Activated T-cell treated with anti-CD3 and anti-CD28 coated beads for 4 hours (primary cell): ENCODE data around the gene CCDC50.

Experiments used
- DNase-seq: peaks from one replicate; pipeline ENCODE4 v3.0.0-alpha.2; 2020

The CCDC50 gene

DNA sequence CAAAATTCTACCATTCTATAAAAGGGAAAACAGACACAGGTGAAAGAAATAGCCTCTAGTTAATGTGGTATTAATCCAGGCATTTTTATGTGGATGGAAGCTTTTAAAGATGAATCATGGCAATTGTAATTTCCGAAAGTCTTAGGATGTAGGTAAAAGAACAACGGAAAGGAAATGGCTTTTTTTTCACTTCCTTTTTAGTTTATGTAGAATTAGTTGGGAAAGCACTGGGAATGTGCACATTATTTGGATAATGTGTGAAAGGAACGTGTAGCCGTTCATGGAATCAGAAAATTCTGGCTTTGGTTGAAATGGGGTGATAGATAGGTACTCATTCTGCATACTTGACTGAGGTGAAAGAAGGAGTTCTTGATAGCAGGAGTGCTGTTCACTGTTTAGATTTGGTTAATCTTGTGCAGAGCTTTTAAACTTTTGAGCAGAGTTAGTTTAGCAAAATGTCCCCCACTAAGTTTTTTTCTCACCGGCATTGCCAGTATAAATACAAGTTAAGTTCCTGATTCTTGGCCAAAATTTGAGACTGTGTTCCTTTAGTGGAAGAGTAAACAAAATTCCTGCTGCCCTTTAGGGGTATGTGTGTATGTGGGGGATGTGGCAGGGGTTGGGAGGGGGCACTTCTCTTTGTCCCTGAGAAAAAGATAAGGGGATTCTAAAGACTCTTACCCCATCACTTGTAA, 21.3 kb downstream of the CCDC50 start:
- DNase-seq = no peak

DNA sequence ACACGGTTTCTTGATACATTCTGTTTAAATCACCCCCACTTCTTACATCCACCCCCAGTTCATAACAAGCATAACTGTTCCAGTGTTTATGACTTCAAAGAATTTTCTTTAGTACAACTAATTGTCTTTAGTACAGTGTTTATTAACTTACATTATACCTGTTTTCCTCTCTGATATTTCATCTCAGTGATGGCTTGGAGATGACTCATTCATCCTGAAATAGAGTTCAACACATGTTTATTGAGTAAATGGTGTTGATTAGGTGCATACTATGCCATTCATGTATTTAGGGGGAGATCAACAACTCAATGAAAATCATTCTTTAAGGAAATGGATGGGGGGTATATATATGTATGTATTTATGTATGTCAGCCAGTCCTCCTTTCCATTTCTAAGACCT, 22.8 kb downstream of the CCDC50 start:
- DNase-seq = no peak

DNA sequence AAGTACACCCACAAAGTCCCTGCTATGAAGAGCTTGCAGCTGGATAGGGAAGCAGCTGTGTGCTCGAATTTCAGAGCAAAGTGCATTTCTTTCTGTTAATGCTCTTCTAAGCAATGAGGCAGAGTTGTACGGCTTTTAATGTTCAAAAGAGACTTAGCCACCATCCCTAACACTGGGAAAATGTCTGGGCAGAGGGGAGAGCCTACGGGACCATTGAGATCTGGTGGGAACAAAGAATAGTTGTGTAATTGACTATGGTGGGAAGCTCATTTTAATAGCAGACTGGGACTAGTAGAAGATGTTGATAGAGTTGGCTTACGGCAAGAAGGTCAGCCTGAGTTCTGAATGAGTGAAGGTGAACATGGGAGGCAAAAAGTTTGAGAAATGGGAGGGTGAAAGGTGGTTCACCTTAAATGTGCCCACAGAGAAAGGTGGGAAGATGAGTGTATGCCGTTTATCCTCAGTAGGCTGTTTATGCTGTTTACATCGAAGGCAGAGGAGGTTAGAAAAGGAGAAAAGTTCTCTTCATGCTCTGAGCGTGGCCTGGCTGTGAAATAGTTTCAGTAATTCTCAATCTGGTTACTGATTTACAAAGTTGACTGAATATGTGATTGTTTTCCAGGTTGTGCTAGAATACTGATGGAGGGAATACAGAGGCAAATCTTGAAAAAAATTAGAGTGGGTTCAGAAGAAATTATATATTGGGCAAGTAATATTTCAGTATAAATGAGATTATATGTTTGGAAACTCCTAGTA, 24.0 kb downstream of the CCDC50 start:
- DNase-seq = no peak

DNA sequence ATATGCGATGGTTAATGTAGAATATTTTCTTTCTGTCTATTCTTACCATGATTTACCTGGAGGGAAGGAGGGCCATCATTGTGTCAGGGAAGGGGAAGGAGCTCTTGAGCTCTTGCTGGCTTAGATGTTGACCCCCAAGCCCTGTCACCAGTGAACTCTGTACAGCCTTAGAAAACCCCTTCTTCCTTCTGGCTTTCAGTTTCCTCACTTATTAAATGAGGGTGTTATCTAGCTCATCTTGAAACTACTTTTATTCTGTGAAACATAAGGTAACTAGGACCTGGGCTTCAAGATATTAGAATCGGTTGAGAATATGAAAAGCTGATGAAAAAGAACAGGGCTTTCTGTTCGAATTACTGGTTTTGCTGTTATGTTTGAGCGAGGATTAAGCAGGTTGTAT, 26.2 kb downstream of the CCDC50 start:
- no peak for DNase-seq

DNA sequence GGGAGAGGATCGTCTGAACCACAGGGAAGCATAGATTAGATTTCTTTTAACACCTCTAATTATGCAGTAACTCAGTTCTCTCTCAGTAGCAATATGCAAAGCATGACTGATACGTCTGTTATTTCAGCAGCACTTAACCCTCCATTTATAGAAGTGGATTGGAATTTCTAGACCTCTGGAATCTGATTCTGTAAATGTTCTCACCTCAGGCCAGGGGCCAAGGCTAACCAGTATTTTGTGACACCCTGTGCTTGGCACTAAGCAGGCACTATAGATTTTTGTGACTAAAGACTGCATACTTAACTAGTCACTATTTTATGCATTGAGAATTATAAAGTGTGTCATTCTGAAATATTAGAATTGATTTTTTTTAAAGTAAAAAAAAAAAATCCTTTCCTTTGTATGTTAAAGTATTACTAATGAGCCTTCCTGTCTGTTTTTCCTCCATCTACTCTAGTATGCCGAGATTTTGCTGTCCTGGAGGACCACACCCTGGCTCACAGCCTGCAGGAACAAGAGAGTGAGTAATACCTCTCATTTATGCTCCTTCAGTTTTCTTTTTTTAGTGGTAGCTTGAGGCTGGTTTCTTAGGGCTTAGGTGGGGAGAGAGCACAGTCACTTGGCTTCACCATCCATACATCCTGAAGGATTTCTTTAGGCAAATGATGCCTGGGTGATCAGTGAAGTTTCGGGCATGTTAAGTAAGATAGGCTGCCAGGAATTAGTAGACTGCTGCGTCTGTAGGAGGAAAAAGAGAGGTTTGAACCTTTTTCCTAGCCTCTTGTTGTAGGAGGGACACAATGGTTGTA, 27.6 kb downstream of the CCDC50 start:
- DNase-seq = no peak

DNA sequence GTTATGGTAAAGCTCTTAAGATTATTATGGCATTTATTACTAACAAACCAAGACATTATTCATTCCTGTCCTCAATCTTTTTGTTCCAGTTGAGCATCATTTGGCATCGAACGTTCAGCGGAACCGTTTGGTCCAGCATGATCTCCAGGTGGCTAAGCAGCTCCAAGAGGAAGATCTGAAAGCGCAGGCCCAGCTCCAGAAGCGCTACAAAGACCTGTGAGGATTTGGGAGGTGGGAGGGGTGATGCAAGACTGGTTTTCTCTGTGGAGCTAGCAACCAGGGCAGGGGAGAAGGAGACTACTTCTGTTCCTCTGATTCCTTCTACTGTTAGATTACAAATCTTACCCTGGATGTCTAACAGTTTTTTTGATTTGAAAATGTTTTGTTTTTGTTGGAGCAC, 28.7 kb downstream of the CCDC50 start:
- DNase-seq = no peak

DNA sequence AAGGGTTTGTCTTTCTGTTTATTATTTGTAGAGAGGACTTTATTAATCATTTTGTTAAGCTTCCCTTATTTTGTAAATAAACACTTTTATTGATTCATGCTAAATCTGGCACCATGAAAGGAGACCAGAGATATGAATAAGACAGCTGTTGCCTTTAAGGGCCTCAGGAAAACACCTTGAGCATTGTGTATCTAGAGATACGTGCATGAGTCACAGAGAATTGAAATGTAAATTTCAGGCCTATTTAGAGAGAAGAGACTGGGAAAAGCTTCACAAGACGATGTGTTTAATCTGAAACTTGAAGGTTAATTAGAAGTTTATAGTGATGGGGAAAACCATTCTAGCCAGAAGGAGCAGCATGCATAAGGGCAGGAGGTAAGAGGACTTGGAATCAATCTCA, 29.7 kb downstream of the CCDC50 start:
- no peak for DNase-seq

DNA sequence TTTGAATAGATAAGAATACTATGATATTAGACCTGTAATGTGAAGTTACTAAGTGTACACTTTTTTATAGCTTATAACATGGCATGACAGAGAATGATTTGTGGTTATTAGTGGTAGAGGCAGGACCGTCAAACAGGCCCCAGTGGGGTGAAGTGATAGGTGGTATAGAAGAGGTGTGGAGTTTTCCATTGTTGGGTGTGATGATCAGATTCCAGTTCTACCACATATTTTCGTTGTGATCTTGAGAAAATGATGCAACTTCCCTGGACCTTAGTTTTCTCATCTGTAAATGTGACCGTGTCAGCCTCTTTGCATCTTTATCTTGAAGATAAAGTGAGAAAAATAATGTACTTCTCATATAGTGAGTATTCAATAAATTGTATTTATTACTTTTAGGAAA, 31.4 kb downstream of the CCDC50 start:
- no peak for DNase-seq

DNA sequence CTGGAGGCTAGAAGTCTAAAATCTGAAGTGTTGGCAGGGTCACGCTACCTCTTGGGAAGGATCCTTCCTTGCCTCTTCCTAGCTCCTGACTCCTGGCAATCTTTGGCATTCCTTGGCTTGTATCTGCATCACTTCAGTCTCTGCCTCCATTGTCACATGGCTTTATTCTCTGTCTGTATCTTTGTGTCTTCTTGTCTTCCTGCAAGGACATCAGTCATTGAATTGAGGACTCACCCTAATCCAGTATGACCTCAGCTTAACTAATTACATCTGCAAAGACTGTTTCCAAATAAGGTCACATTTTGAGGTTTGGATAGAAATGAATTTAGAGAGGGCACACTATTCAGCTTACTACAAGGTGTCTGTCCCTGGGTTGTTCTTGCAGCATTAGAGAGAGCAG, 32.3 kb downstream of the CCDC50 start:
- no peak for DNase-seq

DNA sequence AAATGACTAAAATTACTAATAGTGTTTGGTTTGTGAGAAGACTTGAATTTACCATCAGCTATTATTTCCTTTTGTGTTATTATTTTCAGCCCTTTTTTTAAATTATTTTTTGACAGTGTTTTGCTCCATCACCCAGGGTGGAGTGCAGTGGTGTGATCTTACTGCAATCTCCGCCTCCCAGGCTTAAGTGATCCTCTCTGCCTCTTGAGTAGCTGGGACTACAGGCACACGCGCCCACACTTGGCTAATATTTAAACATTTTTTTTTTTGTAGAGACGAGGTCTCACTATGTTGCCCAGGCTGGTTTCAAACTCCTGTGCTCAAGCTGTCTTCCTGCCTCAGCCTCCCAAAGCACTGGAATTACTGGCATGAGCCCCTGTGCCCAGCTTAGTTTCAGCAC, 32.8 kb downstream of the CCDC50 start:
- DNase-seq = no peak

DNA sequence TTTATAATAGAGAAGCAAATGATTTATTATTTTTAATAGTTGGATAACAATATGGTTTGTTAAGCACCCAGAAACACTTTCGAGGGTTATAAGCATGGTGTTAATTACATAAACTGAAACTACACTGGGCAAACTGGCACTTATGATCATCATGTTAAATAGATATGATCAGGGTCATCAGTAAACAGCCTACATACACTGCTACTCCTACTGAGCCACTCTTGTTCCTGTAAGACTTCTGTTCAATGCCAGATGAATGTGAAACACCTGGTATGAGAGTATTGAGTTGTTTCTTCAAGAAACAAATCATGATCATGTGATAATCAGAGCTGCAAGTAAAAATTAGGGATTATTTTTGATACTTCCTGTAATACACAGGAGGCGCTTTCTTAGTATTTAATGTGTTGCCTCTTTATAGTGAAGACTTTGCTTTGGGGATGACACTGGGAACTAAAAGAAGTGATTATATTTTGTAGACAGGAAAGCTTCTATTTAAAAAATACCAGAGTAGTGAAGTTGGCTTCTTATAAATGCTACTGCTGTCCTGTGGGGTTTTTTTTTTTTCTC, 33.4 kb downstream of the CCDC50 start:
- no peak for DNase-seq

DNA sequence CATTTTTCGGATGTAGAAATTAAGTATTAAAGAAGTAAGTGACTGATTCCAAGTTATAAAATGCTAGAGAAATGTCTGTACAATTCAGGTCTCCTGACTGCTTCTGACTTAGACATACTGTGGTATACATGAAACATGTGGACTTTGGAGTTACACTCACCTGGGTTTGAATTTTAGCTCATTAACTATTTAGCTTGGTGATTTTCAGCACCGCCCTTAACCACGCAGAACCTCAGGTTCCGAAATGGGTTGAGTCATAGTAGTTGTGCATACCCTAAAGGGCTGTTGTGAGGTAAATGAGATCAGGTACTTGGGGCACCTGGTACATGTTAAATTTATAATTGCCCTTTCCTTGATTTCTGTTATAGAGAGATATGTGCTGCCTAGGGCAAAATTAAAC, 34.0 kb downstream of the CCDC50 start:
- no peak for DNase-seq

DNA sequence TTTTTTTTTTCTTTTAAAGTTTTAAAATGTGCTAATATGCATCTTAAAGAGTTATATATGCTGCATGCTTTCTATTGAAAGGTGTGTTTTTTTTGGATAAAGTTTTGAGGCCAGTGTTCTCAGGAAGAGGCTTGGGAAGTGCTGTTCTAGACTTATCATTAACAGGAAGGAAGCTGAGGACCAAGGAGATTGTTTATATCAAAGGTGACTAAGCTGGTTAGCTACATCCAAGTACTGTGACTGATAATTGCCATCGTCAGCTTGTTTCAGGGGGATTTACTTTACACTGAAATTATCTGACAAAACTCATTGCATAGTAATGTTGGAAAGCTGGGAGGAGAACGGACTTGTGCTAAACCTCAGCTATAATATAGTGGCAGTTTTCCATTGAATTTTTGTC, 37.5 kb downstream of the CCDC50 start:
- DNase-seq = no peak

DNA sequence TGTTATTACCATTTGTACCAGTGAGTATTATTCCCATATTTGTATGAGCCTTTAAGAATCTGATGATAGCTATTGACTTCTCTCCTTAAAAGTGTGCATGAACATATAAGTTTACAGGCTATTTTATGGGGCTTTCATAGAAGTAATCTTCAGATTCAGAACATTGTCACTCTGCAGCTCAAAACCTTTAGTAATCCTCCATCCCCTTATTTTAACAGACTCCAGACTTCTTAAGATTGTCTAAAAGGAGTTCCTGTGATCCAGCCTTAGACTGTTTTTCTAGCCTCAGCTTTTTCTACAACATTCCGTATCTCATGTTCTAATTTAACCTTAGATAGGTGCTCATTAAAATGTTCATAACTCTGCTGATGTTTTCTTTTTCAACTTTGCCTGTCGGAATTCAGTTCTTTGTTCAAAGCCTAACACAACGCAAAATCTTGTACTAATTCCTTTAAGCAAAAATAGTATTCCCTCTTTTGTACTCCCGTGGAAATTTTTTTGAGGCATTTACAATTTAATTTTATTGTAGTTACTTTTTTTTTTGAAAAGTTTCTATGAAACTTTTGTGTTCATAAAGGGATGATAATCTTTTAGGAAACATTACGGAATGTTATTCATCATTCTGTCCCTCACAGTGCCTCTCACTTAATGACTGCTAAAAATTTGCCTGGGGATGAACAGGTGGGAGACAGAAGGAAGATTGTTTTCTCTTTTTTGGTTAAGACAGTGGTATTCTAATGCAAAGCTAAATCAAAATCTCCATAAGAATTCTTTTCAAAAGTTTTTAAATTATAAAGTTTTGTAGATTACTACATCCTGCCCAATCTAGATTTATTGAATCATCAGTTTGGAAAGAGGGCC, 39.8 kb downstream of the CCDC50 start:
- no peak for DNase-seq

DNA sequence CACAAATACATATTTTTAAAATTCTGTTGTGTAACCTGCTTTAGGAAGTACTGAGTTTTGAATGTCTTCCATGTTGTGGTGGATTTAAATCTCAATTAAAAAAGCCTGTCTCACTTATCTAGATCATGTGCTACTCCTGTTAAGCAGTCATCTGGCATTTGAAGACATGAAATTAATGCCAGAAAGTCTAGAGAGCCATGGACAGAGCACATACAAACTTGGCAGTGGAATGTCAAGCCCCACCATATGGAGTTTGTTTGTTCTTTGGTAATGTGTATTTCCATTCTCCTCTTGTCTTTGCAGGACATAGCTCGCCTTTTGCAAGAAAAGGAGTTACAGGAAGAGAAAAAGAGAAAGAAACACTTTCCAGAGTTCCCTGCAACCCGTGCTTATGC, 40.4 kb downstream of the CCDC50 start:
- DNase-seq = no peak

DNA sequence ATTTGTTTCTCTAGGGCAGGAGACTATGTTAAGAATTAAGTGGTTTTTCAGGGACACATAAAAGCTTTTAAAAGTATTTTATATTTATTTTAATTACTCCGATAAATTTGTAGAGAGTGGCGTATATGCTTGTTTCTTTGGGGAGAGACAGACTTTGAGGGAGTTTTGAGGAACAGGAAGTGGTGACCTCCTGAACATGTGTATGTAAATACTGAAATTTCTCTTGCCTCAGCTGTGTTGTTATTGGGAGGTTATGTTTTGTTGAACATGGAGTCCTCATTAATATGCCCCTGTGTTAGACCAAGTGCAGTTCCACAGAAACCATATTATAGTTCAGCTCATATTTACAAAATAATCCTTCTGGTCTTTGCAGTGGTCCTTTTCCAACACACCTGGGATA, 42.9 kb downstream of the CCDC50 start:
- no peak for DNase-seq

DNA sequence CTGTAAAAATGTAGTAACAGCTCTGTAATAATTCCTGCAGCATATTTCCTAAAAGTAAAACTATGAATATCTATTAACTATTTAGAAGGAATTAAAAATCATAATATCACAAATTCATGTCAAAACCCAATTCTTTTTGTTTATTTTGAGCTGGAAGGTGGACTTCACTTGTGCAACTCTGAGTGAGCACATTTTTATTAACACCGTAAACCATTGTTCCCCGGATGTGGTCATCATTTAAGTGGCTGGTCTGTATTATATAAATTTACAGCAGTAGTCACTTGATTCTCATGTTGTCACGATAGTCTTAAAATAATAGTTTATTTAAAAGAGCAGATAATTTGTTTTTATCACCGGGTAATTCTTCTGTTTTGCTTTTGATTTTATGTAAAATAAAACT, 44.1 kb downstream of the CCDC50 start:
- no peak for DNase-seq

DNA sequence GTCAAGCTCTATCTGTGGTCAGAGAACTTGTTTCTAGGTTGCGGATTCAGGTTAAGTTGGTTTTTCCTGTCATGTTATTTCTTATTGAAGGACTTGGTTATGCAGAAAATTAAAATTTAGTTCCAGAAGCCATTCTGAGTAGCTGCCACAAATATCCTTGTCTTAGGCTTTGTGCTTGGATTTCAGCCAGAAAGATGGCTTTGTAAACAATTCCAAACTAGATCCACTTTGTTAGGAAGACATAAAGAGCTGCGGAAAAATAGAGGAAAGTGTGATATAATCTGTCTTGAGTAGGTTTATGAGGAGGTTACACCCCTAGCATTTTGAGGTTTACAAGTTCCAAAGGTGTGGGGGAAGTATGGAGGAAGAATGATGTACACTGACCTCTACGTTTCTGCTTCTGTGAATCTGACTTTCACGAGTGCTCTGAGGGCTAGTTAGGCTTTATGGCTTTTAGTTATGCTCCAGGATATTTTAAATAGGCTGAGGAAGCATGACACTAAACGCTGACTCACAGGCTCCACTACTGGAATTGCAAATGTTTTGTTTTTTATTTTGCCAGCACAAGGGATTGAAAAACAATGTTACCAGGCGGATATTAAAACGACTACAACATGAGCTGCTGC, 47.4 kb downstream of the CCDC50 start:
- DNase-seq = no peak

DNA sequence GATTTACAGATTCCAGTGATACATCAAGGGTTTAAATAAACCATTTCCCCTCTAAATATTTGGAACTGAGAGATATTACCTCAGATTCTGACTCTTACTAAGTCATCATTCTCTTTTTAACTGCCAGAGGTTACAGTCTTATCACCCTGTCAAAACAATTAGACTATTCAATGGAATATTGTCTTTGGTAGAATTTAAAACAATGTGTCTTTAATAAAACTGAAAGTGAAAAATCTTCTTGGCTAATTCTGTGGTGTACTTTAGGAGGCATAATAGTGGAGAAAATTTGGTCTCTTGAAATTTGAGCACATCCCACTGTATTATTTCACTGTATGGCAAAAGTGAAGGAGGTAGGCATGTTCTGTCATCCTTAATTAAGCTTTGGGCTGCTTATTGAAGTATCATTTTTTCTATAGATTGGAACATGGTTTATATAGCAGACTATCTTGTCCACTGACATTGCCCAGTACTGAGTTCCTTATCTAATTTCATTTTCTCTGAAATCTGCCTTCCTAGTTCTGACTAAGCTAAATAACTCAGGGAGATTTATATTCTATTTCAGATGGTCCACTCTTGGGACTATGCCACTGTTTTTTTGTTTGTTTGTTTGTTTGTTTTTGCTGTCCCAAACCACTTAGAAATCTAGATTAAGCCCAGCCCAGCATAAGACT, 49.1 kb downstream of the CCDC50 start:
- DNase-seq = no peak

DNA sequence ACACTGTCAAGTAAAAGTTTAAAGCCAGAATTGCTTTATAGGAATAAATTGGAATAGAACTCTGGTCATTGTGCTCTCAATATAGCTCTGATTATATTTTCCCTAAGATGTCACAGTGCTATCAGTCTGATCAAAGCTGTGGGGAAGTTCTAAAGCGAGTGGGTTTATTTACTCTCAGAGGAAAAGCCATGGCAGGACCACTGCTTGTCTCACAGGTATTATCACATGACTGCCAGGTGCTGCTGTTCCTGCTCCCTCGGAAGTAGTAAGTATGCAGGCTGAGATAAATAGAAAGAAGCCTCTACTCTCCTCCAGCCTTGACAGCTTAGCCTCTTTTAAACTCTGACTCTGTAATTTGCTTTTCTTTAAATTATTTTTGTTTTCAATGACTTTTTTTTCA, 50.3 kb downstream of the CCDC50 start:
- DNase-seq = no peak

DNA sequence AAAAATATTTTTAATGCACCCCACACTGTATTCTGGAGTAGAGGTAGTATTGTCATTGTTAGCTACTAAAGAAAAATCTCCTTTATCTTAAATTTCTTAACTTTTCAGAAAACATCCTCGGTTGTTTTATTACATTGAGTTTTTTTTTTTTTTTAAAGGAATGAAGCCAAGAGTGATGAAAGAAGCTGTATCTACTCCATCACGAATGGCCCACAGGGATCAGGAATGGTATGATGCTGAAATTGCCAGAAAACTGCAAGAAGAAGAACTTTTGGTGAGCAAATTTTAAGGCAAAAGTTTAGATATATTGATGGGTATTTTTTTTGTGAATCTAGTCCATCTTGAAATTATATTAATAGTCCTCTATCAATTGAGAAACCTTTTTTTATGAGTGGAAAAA, 50.8 kb downstream of the CCDC50 start:
- DNase-seq = no peak

DNA sequence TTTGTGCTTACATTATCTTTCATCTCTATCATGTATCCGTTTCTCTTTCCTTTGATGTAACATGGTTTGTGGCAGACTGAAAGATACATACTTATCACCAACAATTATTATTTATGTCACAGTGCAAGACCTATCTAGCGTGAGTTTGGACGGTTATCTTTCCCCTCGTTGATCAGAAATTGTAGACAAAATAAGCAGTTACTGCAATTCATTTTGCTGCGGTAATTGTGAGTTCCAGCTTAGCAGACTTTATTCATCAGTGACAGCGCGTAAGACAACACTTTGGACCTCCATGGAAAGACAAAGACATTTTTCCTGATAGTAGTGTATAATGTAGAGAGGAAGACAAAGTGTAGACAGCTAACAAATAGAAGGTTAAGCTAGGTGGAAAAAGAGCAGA, 52.1 kb downstream of the CCDC50 start:
- DNase-seq = no peak
